HG02759 (cell line): Measurements from ENCODE around the gene CYP26C1.
"Not testable (repeated sequence)": the region's sequence is repeated elsewhere in the genome, so short reads cannot be mapped to it uniquely, and the experiment has no call there.

Experiments
- ATAC-seq: cut with Tn5 transposase; IDR thresholded peaks from one replicate; pipeline ENCODE4 v1.9.1; 2021; ENCODE audit warnings: mild to moderate bottlenecking, moderate library complexity; ENCODE audit not compliant: unreplicated experiment

The CYP26C1 gene

DNA sequence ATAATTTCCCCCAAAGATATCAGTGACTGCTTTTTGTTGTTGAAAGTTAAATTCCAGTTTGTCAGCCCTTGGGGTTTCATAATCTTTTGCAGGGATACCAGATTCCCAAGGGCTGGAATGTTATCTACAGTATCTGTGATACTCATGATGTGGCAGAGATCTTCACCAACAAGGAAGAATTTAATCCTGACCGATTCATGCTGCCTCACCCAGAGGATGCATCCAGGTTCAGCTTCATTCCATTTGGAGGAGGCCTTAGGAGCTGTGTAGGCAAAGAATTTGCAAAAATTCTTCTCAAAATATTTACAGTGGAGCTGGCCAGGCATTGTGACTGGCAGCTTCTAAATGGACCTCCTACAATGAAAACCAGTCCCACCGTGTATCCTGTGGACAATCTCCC lies 16.3 kb downstream of the CYP26C1 start:
- ATAC-seq, result no peak

DNA sequence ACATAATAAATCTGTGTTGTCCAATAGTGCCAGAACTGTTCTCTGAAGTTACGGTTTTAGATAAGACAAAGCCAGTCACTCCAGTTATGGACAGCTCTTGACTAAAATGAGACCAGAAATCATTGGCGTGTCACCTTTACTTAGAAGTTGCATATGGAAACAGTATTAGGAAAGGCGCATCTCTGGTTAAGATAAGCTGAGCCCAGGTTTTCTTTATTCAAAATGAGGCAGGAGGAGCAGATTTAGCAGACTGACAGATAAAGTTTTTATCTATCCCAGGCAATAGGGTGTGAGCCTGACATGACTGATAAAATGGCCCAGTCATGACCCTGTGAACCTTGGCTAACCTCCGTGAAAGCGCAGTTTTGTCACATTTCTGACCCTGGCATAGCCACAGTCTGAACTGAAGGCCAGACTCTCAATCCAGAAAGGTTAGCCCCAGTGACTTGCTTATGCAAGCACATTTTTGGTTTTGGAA lies 17.3 kb downstream of the CYP26C1 start:
- no peak for ATAC-seq

DNA sequence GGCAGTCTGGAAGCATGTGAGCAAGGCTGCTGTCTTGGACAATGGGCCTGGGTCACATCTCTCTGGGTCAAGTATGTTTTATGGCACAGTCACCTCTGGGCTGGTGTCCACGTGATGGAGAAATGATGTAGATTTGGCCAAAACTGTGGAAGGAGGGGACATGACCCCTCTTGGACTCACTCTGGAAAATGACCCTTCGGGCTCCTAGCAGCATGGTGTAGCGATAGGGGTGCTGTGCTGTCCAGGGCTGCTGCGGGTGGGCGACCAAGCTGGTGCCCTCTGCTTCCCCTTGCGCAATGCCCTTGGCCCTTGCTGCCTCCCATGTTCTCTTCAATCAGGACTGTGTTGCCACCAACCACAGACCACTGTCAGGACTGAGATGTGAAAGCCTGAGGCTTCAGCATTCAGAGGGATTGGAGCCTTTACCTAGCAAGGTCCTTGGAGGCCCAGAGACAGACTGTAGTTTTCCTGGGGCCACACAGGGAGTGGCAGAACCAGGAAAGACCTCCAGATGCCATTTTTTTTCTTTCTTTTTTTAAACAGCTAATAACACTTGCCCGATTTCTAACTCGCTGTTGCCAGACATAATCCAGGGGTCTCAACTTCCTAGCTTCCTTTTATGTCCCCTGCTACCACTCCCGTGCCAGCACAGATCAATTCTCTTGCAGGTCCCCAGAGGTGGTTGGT lies 19.2 kb downstream of the CYP26C1 start:
- ATAC-seq, result no peak

DNA sequence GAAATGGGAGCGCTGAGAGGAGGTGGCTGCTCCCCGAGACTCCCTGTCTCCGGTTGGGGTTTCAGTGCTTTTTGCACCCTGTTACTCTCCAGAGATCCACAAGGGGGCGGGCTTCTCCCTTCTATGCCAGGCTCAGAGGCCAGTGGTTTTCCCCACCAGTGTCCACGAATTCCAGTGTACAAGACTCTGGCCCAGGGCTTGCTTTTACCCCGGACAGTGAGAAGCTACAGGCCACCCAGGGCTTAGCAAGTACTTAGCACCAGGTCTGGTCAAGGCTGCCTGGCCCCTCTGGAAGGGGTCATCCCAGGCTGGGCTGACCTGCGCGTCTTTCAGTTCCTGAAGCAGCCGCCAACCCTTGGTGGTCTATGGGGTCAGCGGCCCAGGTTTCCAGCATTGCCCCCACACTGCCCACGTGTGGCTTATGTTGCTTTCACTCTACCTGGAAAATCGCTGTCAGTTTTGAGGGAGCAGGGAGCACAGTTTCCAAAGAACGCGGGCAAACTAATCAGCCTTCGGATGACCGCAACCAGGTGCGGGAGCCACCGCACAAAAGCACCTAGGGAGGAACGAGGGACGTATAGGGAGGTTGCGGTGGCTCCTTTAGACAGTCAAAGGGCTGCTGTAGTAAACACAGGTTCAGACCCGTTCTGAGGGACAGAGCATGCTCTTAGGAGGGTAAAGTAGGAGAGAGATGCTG lies 19.9 kb downstream of the CYP26C1 start:
- no peak for ATAC-seq

DNA sequence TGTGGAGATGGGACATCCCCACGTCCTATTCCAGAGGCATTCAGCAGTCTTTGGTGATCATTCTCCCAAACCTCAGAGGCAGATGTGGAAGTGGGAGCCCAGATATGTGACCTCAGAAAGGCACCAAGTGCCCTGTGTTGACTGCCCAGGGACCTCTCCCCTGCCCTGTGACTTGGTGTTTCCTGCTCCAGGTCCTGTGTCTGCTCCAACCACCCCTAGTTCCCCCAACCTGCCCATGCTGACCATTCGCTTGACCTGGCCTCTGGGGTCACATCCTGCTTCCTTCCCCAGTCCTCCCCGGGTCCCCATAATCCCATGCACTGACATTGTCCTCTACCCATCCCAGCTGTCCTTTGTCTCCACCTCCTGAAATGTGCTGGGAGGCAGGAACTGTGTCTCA lies 20.7 kb downstream of the CYP26C1 start:
- no peak for ATAC-seq

DNA sequence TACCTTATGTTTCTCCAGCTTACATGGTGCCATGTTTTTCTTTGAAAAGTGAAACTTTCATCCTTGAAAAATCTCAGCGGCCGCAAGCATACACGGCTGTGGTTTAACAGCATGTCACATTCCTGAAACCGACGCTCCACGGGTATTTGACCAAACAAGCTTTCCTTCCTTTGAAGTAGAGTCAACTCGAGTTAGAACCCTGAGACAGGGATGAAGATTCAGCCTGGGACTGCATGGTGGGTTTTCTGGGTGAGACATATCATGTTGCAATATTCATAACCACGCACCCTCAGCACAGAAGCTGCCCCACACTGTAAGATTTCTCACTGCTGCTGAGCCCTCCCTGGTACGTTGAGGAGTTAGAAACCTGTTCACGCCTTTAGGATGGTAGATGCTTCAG lies 21.2 kb downstream of the CYP26C1 start:
- ATAC-seq, result no peak

DNA sequence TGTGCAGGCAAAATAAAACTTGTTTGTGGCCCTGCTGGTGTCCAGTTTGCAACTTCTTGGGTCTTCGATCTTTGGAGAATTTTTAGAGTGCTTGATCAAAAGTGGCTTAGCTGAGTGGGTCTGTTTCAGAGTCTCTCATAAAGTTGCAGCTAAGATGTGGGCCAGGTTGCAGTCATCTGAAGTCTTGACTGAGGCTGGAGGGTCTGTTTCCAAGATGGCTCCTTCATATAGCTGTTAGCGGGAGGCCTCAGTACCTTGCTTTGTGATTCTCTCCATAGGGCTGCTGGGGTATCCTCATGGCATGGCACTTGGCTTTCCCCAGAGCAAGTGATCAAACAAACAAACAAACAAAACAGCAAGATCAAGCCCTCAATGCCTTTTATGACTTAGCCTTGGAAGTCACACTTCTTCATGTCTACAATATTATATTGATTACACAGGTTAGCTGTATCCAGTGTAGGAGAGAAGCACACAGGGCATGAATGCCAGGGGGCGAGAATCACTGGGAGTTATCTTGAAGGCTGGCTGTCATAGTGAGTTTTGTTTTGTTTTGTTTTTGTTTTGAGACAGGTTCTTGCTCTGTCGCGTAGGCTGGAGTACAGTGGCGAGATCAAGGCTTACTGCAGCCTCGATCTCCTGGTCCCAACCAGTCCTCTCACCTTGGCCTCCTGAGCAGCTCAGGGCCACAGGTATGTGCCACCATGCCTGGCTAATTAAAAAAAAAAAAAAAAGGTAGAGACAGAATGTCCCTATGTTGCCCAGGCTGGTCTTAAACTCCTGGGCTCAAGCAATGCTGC lies 23.3 kb downstream of the CYP26C1 start:
- no peak for ATAC-seq

DNA sequence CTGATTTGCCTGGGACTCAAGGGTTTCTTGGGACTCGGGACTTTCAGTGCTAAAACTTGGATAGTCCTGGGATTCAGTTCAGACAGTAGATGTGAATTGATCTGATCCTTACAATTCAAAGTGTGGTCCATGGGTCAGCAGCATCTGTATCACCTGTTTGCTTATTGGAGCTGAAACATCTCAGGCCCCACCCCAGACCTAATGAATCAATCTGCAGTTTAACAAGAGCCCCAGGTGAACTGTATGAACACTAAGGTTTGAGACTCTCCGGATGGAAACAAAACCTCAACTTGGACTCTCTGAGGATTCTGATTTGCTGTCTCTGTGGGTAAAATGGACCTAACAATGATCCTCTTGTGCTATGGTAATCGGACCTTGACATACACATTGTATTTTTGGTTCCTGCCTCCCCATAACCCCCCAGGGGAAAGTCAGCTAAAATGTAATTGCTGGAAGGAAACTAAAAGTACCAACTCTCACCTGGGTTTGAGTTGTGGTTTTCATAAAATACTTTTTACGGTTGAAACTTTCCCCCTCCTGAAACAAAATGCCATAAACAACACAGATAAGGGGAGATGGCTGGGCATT lies 24.8 kb downstream of the CYP26C1 start:
- ATAC-seq, result no peak

DNA sequence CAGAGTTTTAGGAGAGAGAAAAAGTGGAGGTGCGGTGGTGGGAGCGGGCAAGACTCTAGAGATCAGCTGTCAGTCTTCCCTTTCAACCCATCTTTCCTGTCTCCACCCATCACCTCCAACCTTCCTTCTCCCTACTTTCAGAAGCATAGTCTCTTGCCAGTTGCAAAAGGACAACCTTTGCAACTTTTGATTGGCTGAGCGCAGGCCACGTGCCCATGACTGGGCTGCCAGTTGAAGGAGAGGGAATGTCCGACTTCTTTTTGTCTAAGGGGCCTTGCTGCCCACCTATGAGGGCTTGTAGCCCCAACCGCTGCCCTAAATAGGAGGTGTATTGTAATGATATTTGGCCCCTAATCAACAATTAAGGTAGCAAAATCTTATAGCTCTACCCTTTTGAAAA lies 25.7 kb downstream of the CYP26C1 start:
- ATAC-seq, result no peak

DNA sequence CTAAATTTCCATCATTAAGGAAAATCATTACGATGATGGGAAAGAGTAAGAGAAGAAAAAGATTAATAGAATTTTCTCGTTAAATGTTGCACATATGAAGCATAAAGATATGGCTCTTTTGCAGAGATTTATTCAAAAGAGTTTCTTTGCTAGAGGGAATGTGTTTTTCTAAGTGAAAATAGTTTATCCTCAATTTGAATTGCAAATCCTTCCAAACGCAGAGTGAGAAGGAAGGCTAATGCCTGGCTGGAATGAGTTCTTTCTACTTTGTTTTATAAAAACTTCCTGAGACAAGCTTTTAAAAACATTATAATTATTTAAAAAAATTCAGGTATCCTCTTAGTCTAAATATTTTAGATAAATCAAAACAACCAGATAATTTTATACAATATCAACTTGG lies 27.2 kb downstream of the CYP26C1 start:
- ATAC-seq, result no peak

DNA sequence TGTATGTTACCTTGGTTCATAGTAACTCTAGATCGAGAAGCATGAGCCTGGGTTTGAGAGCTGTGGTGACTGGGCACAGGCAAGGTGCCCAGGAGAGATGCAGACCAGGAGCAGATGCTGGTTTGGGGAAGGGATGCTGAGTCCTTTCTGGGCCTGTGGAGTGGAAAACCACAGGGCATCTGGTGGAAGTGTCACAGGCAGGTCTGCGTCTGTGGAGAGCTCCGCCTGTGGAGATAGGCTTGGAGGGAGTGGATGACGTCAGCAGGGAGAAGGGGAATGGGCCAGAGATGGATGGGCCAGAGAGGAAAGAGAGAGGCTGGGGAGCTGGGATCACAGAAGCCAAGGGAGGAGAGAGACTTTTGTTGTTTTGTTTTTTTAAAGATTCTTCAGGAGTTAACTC lies 27.9 kb downstream of the CYP26C1 start:
- ATAC-seq, result no peak

DNA sequence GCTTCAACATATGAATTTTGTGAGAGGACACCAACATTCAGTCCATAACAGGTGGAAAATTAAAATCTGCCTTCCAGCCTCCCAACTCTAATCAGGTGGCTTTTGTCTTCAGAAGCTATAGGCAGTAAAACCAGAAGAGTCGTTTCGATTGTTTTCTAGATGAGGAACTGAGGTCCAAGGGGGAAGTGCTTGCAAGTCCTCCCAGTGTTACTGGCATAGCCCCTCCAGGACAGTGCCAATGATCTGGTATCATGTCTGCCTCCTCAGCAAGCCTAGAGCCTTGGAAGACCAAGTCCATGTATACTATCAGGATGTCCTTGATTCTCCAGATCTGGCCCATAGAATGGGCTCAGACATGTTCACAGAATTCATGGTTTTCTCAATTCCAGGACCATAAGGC lies 30.0 kb downstream of the CYP26C1 start:
- no peak for ATAC-seq

DNA sequence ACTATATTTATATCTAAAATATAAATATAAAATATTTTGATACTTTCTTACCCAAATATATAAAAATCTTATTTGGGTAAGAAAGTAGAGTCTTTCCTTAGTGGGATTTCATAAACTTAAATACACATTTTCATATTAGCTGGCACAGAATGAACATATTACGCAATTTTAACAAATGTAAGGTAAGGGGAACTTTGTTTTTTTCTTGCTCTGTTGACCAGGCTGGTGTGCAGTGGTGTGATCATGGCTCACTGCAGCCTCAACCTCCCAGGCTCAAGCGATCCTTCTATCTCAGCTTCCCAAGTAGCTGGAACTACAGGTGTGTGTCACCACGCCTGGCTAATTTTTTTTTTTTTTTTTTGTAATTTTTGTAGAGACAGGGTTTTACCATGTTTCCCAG lies 31.4 kb downstream of the CYP26C1 start:
- no peak for ATAC-seq

DNA sequence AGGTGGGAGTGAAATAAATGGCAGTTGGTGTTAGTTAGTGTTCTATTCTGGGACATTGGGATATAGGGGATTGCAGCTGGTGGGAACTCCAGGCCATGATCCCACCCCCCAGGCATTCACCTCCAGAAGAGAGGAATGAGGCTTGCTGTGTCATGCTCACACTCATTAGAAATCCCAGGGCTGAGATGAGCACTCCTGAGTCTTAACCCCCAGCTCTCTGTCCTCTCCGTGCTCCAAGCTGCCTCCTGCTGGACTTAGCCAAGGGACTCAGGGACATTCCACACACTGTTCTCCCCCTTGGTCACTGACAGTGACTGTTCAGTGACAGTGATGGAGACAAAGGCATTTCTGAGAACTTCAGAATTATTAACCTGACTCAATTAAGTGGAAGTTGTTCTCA lies 34.6 kb downstream of the CYP26C1 start:
- no peak for ATAC-seq

DNA sequence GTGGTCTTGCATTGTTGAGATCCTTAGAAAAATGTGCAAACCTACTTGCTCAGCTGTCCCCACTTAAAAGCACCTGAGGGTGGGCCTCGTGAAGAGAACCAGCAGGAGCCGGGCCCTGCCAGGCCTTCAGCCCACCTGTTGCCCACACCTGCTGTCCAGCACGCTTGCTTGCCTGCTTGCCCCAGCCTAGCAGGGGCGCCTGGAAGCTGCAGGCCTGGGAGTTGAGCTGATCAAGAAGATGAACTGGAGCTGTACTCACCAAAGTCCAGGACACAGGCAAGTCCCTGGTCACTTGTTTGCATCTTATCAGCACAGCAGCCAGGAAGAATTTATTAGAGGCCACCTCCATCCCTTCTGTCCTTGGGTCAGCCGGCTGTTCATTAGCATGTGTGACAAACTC lies 36.3 kb downstream of the CYP26C1 start:
- no peak for ATAC-seq

DNA sequence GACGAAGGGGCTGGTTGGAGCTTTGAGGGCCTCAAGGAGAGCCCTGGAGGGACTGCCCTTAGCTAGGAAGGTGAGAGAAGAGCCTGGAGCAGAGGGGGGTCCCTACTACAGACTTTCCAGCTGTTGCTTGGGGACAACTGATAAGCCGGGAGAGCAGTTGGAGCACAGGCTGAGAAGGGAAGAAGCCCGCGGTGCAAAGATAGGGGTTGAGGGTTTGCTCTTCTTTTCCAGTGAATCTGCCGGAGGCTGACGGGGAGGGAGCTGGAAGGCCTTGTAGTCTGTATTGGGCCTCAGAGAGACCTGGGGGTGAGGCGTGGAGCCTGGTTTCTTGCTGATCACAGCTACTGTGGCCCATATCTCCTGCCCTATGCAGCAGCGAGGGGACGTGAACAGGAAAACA lies 36.8 kb downstream of the CYP26C1 start:
- ATAC-seq, result no peak

DNA sequence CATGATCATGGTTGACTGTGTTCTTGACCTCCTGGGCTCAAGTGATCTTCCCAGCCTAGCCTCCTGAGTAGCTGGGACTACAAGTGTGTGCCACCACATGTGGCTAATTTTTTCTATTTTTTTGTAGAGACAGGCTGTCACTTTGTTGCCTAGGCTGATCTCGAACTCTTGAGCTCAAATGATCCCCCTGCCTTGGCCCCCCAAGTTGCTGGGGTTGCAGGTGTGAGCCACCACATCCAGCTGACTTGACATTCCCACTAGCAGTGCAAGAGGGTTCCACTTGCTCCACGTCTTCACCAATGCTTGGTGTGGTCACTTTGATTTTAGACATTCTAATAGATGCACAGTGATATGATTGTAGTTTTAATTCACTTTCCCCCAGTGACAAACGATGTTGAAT lies 38.2 kb downstream of the CYP26C1 start:
- no peak for ATAC-seq

DNA sequence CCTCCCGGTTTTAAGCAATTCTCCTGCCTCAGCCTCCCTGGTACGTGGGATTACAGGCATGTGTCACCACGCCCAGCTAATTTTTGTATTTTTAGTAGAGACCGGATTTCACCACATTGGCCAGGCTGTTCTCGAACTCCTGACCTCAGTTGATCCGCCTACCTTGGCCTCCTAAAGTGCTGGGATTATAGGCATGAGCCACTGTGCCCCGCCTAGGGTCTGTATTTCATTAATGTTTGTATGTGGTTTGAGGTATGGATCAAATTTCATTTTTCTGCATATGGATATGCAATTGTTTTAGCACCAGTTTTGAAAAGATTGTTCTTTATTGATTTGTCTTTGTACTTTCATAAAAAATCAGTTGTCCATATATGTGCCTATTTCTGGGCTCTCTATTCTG lies 39.1 kb downstream of the CYP26C1 start:
- ATAC-seq, result no peak

DNA sequence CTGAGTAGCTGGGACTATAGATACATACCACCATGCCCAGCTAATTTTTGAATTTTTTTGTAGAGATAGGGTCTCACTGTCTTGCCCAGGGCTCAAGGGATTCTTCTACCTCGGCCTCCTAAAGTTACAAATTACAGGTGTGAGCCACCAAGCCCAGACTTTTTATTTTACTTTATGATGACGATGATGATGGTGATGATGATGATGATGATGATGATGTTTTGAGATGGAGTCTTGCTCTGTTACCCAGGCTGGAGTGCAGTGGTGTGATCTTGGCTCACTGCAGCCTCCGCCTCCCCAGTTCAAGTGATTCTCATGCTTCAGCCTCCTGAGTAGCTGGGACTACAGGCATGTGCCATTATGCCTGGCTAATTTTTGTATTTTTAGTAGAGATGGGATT lies 40.5 kb downstream of the CYP26C1 start:
- not testable (repeated sequence) for ATAC-seq

DNA sequence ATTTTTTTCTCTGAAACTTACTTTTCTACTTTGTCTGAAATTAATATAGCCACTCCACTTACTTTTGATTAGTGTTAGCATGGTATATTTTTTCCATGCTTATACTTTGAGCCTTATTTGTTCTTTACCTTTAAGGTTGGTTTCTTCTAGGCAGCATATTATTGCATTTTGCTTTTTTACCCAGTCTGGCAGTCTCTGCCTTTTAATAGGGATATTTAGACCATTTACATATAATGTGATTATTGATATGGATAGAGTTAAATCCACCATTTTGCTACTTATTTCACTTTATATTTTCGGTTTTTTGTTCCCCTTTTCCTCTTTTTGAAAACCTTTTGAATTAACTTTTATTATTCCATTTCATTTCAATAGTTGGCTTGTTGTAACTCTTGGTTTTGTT lies 43.4 kb downstream of the CYP26C1 start:
- no peak for ATAC-seq

DNA sequence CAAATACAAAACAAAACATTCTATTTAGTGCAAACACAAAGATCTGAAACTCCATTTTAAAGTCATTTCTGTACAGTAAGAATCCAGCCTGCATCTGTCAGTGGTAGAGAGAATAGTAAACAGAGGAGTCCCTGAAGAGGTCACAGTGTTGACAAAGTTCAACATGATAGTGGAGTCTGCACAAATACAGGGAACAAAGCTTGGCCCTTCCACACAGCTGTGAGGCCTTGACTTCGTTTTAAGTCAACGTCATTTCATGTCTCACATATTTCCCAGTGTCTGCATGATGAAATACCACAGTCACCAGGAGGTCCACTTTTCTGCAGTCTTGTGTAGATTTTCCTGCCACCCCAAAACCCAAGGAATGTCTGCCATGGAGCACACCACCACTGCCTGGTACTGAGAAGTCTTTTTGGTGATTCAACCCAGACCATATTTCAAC lies 46.1 kb downstream of the CYP26C1 start:
- ATAC-seq, result no peak
